Lower leg skin (tissue), 4 donors: ENCODE measurements around the gene ZNF850. TPM values are rescaled to one million over a fixed set of nuclear protein-coding genes. Genes with fewer than 3 reads are reported as not detected.

ENCODE experiments used
- DNase-seq, 2 donors: peaks; one replicate each; pipeline ENCODE4 v3.0.0-alpha.2; 2019; ENCODE audit warnings: low spot score in 2 of 2
- H3K4me3 ChIP-seq: fragments of 200-600 bp; sonication (generic); 2 replicates; pipeline ENCODE4 v1.5.1; 2017; ENCODE audit warnings: mild to moderate bottlenecking, low read depth; ENCODE audit not compliant: poor library complexity, severe bottlenecking
- POLR2A ChIP-seq, 2 donors: fragments of 450-650 bp; IDR thresholded peaks; one replicate each; pipeline ENCODE4 v1.6.1; 2016 to 2017; ENCODE audit warnings: antibody characterized with exemption in 2 of 2, mild to moderate bottlenecking in 1 of 2, moderate library complexity in 1 of 2
- WGBS, 2 donors: methylation state at CpG; one replicate each; pipeline ENCODE4 v1.1.5; 2018; 5-methylcytosine and 5-hydroxymethylcytosine counted together
- intact Hi-C: fragments of 100-400 bp; cut with DNase I; formaldehyde crosslinking; loops from one replicate; pipeline ENCODE4 v1.15.0; 2023; ENCODE audit warnings: low total_unique reads
- total RNA-seq, 4 donors: library from RNA; depleted of rRNA; stranded (reverse); fragments of >200 nt; gene quantifications; one replicate each; pipeline ENCODE4 v1.1.0, GENCODE V29; 2016
- TF ChIP-seq, protein P1 (sequence below), 3 donors: fragments of 450-650 bp; IDR thresholded peaks; one replicate each; pipeline ENCODE4 v1.5.1; 2016; ENCODE audit warnings: antibody characterized with exemption in 3 of 3, mild to moderate bottlenecking in 3 of 3, moderate library complexity in 2 of 3

ZNF850 gene
- 1 to 10 TPM; 1.0 to 2.2 (median 1.5) TPM for total RNA-seq

DNA sequence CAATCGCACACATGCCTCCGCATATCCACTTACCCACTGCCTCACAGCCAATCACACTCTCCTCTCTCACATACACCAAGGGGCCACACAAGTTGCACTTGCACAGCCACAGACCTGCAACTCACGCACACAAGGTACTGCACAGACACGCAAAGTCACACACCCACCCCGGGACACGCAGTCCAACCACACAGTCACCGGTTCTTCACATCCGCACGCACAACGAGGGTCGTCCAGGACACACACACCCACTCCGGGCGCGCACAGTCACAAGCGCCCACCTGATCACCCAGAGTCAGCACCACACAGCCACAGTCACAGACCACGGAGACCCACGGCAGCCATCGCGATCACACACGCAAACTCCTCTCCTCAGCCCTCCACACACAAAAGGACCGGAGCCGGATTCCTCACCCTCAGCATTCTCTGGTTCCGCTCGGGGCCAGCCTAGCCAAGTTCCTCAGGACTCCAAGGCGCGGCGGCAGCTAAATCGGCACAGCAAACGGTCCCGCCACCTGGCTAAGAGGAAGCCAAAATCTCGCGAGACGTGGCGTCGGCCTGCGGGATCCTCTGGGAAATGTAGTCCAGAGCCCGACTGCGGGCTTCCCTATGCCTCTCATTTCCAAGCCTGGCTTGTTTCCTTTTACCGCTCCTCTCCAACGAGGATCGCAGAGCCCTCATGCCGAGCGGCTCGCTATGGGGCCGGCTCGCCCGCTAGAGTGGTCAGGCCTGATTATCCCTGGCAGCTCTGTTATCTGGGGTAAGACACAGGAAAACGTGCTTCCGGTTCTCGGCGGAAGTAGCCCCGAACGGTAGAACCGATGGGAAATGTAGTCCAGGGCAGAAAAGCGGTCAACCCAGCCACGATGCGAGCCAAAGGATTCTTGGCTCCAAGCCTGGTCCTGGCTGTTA is at the start of gene ZNF850:
ZNF850 (minus strand) TSS at position 497 of the 912 bp plus-strand sequence. CDS start 10,201 bp downstream, outside the sequence.
- DNase-seq, result peak; percentile 93 to 98
- TF ChIP-seq, protein P1, sequence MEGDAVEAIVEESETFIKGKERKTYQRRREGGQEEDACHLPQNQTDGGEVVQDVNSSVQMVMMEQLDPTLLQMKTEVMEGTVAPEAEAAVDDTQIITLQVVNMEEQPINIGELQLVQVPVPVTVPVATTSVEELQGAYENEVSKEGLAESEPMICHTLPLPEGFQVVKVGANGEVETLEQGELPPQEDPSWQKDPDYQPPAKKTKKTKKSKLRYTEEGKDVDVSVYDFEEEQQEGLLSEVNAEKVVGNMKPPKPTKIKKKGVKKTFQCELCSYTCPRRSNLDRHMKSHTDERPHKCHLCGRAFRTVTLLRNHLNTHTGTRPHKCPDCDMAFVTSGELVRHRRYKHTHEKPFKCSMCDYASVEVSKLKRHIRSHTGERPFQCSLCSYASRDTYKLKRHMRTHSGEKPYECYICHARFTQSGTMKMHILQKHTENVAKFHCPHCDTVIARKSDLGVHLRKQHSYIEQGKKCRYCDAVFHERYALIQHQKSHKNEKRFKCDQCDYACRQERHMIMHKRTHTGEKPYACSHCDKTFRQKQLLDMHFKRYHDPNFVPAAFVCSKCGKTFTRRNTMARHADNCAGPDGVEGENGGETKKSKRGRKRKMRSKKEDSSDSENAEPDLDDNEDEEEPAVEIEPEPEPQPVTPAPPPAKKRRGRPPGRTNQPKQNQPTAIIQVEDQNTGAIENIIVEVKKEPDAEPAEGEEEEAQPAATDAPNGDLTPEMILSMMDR (IDR thresholded peaks at IDR 0.05), result no peak
- no peak for TF ChIP-seq POLR2A (IDR thresholded peaks at IDR 0.05)
- 0 to 1% methylated on average over 43 to 57 of the region's 57 CpGs for WGBS, 2 donors
- H3K4me3 ChIP-seq, result peak within 1 kb of the TSS; percentile 72
- intact Hi-C loops, result no loop called here

DNA sequence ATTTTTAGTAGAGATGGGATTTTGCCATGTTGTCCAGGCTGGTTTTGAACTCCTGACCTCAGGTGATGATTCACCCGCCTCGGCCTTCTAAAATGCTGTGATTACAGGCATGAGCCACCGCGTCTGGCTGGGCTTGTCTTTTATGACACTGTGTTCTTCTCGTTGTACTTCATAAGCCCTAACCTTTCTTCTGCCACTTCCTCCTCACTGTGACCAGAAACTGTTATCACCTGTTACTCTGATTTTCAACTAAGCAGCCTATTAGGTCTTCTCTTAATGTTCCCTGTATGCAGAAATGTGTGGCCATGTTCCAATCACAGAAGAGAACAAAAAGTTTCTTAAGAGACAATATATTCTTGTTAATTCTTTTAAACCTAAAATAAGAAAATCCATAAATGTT is 49.2 kb upstream of the ZNF850 start:
- intact Hi-C loops, result no loop called here
- H3K4me3 ChIP-seq, result no peak overlapping the region
- no peak for DNase-seq
- 94 to 98% methylated on average over 5 of the region's 5 CpGs for WGBS, 2 donors
- TF ChIP-seq, protein P1 (IDR thresholded peaks at IDR 0.05), result no peak
- no peak for TF ChIP-seq POLR2A (IDR thresholded peaks at IDR 0.05)

DNA sequence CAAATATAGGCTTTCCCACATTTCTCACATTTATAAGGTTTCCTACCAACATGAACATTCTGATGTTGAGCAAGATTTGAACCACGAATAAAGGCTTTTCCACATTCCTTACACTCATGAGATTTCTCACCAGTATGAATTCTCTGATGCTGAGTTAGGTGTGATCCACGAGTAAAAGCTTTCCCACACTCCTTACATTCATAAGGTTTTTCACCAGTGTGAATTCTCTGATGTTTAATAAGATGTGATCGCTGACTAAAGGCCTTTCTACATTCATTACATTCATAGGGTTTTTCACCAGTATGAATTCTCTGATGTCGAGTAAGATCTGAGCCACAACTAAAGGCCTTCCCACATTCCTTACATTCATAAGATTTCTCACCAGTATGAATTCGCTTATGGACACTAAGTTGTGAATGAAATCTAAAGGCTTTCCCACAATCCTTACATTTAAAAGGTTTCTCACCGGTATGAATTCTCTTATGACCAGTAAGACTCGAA is 46.6 kb upstream of the ZNF850 start:
- DNase-seq, result no peak
- intact Hi-C loops, result no loop called here
- 97 to 98% methylated on average over 7 of the region's 7 CpGs for WGBS, 2 donors
- TF ChIP-seq, protein P1 (IDR thresholded peaks at IDR 0.05), result no peak
- no peak for TF ChIP-seq POLR2A (IDR thresholded peaks at IDR 0.05)
- no peak overlapping the region for H3K4me3 ChIP-seq

DNA sequence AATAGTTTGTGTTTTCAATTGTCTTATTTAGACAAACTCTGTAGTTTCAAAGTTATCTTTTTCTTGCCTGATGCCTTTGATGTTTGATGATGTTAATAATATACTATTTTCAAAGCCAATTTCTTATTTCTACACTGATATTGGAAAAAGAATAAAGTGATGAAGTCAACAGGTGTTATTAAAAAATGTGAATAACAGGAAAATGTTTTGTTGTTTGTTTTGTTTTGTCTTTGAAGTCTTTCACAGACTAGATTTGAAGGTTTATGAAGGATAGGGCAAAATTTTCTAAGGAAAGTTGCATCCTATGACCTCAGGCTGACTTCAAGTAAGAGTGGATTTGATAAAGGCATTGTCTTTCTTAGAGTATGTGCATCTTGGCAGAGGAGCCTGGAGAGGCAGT is 34.4 kb upstream of the ZNF850 start:
- TF ChIP-seq, protein P1 (IDR thresholded peaks at IDR 0.05), result no peak
- no peak for TF ChIP-seq POLR2A (IDR thresholded peaks at IDR 0.05)
- no peak for DNase-seq
- intact Hi-C loops, result no loop called here
- H3K4me3 ChIP-seq, result no peak overlapping the region

DNA sequence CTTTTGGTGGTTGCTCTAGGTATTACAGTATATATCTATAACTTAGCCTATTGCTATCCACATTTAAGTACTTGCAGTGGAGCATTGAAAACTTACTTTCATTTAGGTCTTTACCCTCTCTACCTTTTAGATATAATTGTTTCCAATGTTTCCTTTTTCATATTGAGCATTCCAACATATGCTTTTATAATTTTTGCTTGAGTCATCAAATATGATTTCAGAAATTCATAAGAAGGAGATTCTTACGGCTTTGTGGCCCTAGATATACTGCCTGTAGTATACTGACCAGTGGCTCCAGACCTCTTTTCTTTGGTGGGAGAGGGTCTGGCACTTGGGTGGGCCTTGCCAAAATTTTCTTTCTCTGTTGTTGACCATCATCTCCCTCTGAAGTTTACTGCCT is 32.8 kb upstream of the ZNF850 start:
- WGBS, 2 donors, result 86 to 94% methylated on average over 1 of the region's 1 CpG

More for the DNA sequence above, 32.8 kb upstream of the ZNF850 start:
- intact Hi-C loops, result no loop called here
- H3K4me3 ChIP-seq, result no peak overlapping the region
- no peak for DNase-seq
- TF ChIP-seq, protein P1 (IDR thresholded peaks at IDR 0.05), result no peak
- no peak for TF ChIP-seq POLR2A (IDR thresholded peaks at IDR 0.05)
